ENCODE measurements around the gene ST14. TPM values are rescaled to one million over a fixed set of nuclear protein-coding genes. Genes with fewer than 3 reads are reported as not detected.

Gene ST14
- total and polyA plus RNA-seq, 10 of the 15 experiments (the other 5 are each of a cell fraction or from before 2014, with no cell fraction given) = 0.02 to 3.9 (median 0.73) TPM; not detected in 2

- RAD21 ChIA-PET (ENCODE audit: unreplicated experiment) = no interaction called here
- in situ Hi-C loops (cut with MboI) = no loop called here
- no peak for FAIRE-seq
- H3K27me3 ChIP-seq (replicated peaks in 1 of 2; ENCODE audit: control insufficient read depth in 2 of 2, insufficient read depth in 2 of 2, low read length in 1 of 2) = no peaks in the 10 kb centered on the region
- H3K9me3 ChIP-seq (replicated peaks; ENCODE audit: control insufficient read depth, insufficient read depth, low read length) = no peaks in the 10 kb centered on the region
- DNase-seq (ENCODE audit: low read depth, low spot score) = no peak
- WGBS (ENCODE audit: insufficient coverage, insufficient replicate concordance, low lambda C conversion rate, missing lambda C conversion rate) = 66% methylated on average over 14 of the region's 14 CpGs
- BruUV-seq (replicated peaks) = no TSS peak
- POLR2A ChIA-PET = no interaction called here
- H3K9ac ChIP-seq (ENCODE audit: control insufficient read depth, insufficient read depth, low read length) = no peak overlapping the region
- no peaks in the 10 kb centered on the region for H4K20me1 ChIP-seq (ENCODE audit: control insufficient read depth, insufficient read depth)
- SMC1A ChIA-PET (ENCODE audit: uncharacterized antibody, unreplicated experiment) = no interaction called here
- no peak for ATAC-seq
- CTCF ChIA-PET = no interaction called here
- no peaks in the 10 kb centered on the region for H3K4me1 ChIP-seq (ENCODE audit: control insufficient read depth, insufficient read depth, low read length)
- H3K79me2 ChIP-seq (ENCODE audit: control insufficient read depth, insufficient read depth, low read length) = no peaks in the 10 kb centered on the region
- H3K36me3 ChIP-seq (ENCODE audit: control insufficient read depth in 2 of 2, insufficient read depth in 2 of 2, low read length in 1 of 2) = no peaks in the 10 kb centered on the region
- intact Hi-C loops (cut with micrococcal nuclease; ENCODE audit: unreplicated experiment) = no loop called here
- H3K4me3 ChIP-seq = no peak overlapping the region
- no peak overlapping the region for H3K4me2 ChIP-seq (ENCODE audit: control insufficient read depth, insufficient read depth)
- H3K27ac ChIP-seq (ENCODE audit: control insufficient read depth, insufficient read depth) = no peak overlapping the region
- no peak overlapping the region for H2AFZ ChIP-seq (ENCODE audit: control insufficient read depth, low read depth, low read length)
- TF ChIP-seq NFYB (IDR thresholded peaks at IDR 0.05; ENCODE audit: insufficient read depth, low read depth, low read length) = no peak
- TF ChIP-seq EZH2 (IDR thresholded peaks at IDR 0.05; ENCODE audit: borderline replicate concordance, control insufficient read depth, low read depth, low read length) = no peak
- TF ChIP-seq ZBTB40 (IDR thresholded peaks at IDR 0.05; ENCODE audit: borderline replicate concordance) = no peak
- TF ChIP-seq BMI1 (IDR thresholded peaks at IDR 0.05; ENCODE audit: borderline replicate concordance) = no peak
- TF ChIP-seq PAX8 (IDR thresholded peaks at IDR 0.05) = no peak
- no peak for TF ChIP-seq E4F1 (IDR thresholded peaks at IDR 0.05; ENCODE audit: borderline replicate concordance, partially characterized antibody)
- no peak for TF ChIP-seq JUND (IDR thresholded peaks at IDR 0.05; ENCODE audit: low read depth, low read length)
- no peak for TF ChIP-seq STAT1 (conservative IDR thresholded peaks at IDR 0.05)
- no peak for TF ChIP-seq ZBTB4 (CRISPR knock-in tag; IDR thresholded peaks at IDR 0.05)
- TF ChIP-seq ZNF274 (IDR thresholded peaks at IDR 0.05; ENCODE audit: insufficient read depth, insufficient read length) = no peak
- TF ChIP-seq BCLAF1 (IDR thresholded peaks at IDR 0.05) = no peak
- TF ChIP-seq SREBF1 (IDR thresholded peaks at IDR 0.05; ENCODE audit: low read length) = no peak
Measured at GRCh38 chr11:130191896-130192295, 32.3 kb downstream of the ST14 start.

Measured in GM12878 (cell line).